Spinal cord (tissue), 10 donors: Measurements from ENCODE around the gene FYCO1. TPM values are rescaled to one million over a fixed set of nuclear protein-coding genes. Genes with fewer than 3 reads are reported as not detected.

ENCODE experiments used
- DNase-seq, 6 donors: peaks; one replicate each; pipeline versions ENCODE4 v3.0.0 to v3.0.0-alpha.2; 2013 to 2015; ENCODE audit warnings: low spot score in 6 of 6, low read depth in 4 of 6
- H3K27ac ChIP-seq: one replicate; pipeline ENCODE4 v1.5.1; 2013; ENCODE audit warnings: low read depth, low read length, control low read depth
- H3K27me3 ChIP-seq: one replicate; pipeline ENCODE4 v1.6.1; 2013; ENCODE audit warnings: low read length; ENCODE audit not compliant: control insufficient read depth, insufficient read depth
- H3K36me3 ChIP-seq: one replicate; pipeline ENCODE4 v1.6.1; 2013; ENCODE audit warnings: low read length; ENCODE audit not compliant: control insufficient read depth, insufficient read depth
- H3K4me1 ChIP-seq: one replicate; pipeline ENCODE4 v1.6.1; 2013; ENCODE audit warnings: low read length; ENCODE audit not compliant: control insufficient read depth, insufficient read depth
- H3K4me3 ChIP-seq: one replicate; pipeline ENCODE4 v1.5.1; 2013; ENCODE audit warnings: low read depth, low read length, control low read depth
- H3K9me3 ChIP-seq: one replicate; pipeline ENCODE4 v1.6.1; 2013; ENCODE audit warnings: low read length; ENCODE audit not compliant: control insufficient read depth, insufficient read depth
- WGBS: methylation state at CpG from one replicate; pipeline ENCODE4 v1.1.5; 2013; ENCODE audit warnings: missing lambda C conversion rate; ENCODE audit not compliant: insufficient coverage; 5-methylcytosine and 5-hydroxymethylcytosine counted together
- polyA plus RNA-seq, 2 donors: library from polyadenylated mRNA; unstranded; fragments of 120-200 nt; gene quantifications; one replicate each; pipeline ENCODE4 v1.2.1, GENCODE V29; 2013; ENCODE audit not compliant: insufficient read length in 2 of 2
- total RNA-seq, 2 donors: library from RNA; depleted of rRNA in 1 of 2; stranded (reverse); fragments of 120-200 nt in 1 of 2; fragments of >200 nt in 1 of 2; gene quantifications; one replicate each; pipeline versions ENCODE4 v1.2.3 to v1.2.4, GENCODE V29; 2013 to 2014
- donor health status: healthy.

Gene FYCO1
- total and polyA plus RNA-seq, 4 donors: 6.6 to 16.0 (median 8.1) TPM

- no peaks in the 10 kb centered on the region for H3K36me3 ChIP-seq
- H3K4me1 ChIP-seq: peaks cover 5% of the 10 kb centered on the region
- no peak overlapping the region for H3K4me3 ChIP-seq
- no peaks in the 10 kb centered on the region for H3K27me3 ChIP-seq
- no peak for DNase-seq
- no peak overlapping the region for H3K27ac ChIP-seq
- WGBS: 64% methylated on average over 9 of the region's 9 CpGs
- H3K9me3 ChIP-seq: no peaks in the 10 kb centered on the region
These were observed 80.6 kb downstream of the FYCO1 start for GRCh38 chr3:45915059-45915439.

GRCh38 chr3:45914362-45915058 is 81.1 kb downstream of the FYCO1 start:
- WGBS: 69% methylated on average over 5 of the region's 7 CpGs
- DNase-seq: no peak

GRCh38 chr3:45912435-45912834 is 83.2 kb downstream of the FYCO1 start:
- no peaks in the 10 kb centered on the region for H3K9me3 ChIP-seq
- WGBS: 91% methylated on average over 6 of the region's 6 CpGs
- no peaks in the 10 kb centered on the region for H3K36me3 ChIP-seq
- H3K27me3 ChIP-seq: no peaks in the 10 kb centered on the region
- peaks cover 5% of the 10 kb centered on the region for H3K4me1 ChIP-seq
- DNase-seq: no peak
- H3K4me3 ChIP-seq: no peak overlapping the region
- H3K27ac ChIP-seq: no peak overlapping the region

More at GRCh38 chr3:45914362-45915058, 81.1 kb downstream of the FYCO1 start:
- H3K36me3 ChIP-seq: no peaks in the 10 kb centered on the region
- peaks cover 5% of the 10 kb centered on the region for H3K4me1 ChIP-seq
- no peaks in the 10 kb centered on the region for H3K27me3 ChIP-seq
- no peaks in the 10 kb centered on the region for H3K9me3 ChIP-seq
- H3K4me3 ChIP-seq: no peak overlapping the region
- H3K27ac ChIP-seq: no peak overlapping the region

- H3K27me3 ChIP-seq: no peaks in the 10 kb centered on the region
- H3K9me3 ChIP-seq: no peaks in the 10 kb centered on the region
- peaks cover 5% of the 10 kb centered on the region for H3K4me1 ChIP-seq
- no peaks in the 10 kb centered on the region for H3K36me3 ChIP-seq
- DNase-seq: no peak
- H3K4me3 ChIP-seq: no peak overlapping the region
- 90% methylated on average over 2 of the region's 11 CpGs for WGBS
- H3K27ac ChIP-seq: no peak overlapping the region
These were observed 84.0 kb downstream of the FYCO1 start for GRCh38 chr3:45911511-45912226.

- no peaks in the 10 kb centered on the region for H3K27me3 ChIP-seq
- peak in 2 of 6 donors; percentile 7 to 11 for DNase-seq
- WGBS: 68% methylated on average over 2 of the region's 4 CpGs
These were observed 84.7 kb downstream of the FYCO1 start for GRCh38 chr3:45910892-45911291.

GRCh38 chr3:45909542-45909941 is 86.1 kb downstream of the FYCO1 start:
- WGBS: 90% methylated on average over 6 of the region's 6 CpGs
- Histone ChIP-seq H3K36me3 (no peaks in the 10 kb centered on the region), H3K9me3 (no peaks in the 10 kb centered on the region), H3K27ac (no peak overlapping the region), H3K4me1 (no peaks in the 10 kb centered on the region), H3K27me3 (no peaks in the 10 kb centered on the region), H3K4me3 (no peak overlapping the region)
- no peak for DNase-seq

More at GRCh38 chr3:45910892-45911291, 84.7 kb downstream of the FYCO1 start:
- Histone ChIP-seq H3K27ac (no peak overlapping the region), H3K4me1 (peaks cover 2% of the 10 kb centered on the region), H3K36me3 (no peaks in the 10 kb centered on the region), H3K9me3 (no peaks in the 10 kb centered on the region), H3K4me3 (no peak overlapping the region)

GRCh38 chr3:45908761-45909160 is 86.9 kb downstream of the FYCO1 start:
- 87% methylated on average over 5 of the region's 7 CpGs for WGBS
- Histone ChIP-seq H3K36me3 (no peaks in the 10 kb centered on the region), H3K4me1 (no peaks in the 10 kb centered on the region), H3K27ac (no peak overlapping the region), H3K9me3 (no peaks in the 10 kb centered on the region), H3K4me3 (no peak overlapping the region), H3K27me3 (no peaks in the 10 kb centered on the region)
- DNase-seq: no peak

GRCh38 chr3:45907769-45908705 is 87.6 kb downstream of the FYCO1 start:
- Histone ChIP-seq H3K36me3 (no peaks in the 10 kb centered on the region), H3K4me1 (no peaks in the 10 kb centered on the region), H3K27ac (no peak overlapping the region), H3K4me3 (no peak overlapping the region), H3K27me3 (no peaks in the 10 kb centered on the region), H3K9me3 (no peaks in the 10 kb centered on the region)
- DNase-seq: no peak
- WGBS: 84% methylated on average over 10 of the region's 13 CpGs

- WGBS: 70% methylated on average over 9 of the region's 9 CpGs
- Histone ChIP-seq H3K9me3 (no peaks in the 10 kb centered on the region), H3K27me3 (no peaks in the 10 kb centered on the region), H3K4me3 (no peak overlapping the region), H3K36me3 (no peaks in the 10 kb centered on the region), H3K27ac (no peak overlapping the region), H3K4me1 (no peaks in the 10 kb centered on the region)
- no peak for DNase-seq
These were observed 88.8 kb downstream of the FYCO1 start for GRCh38 chr3:45906681-45907407.
